IMR-90 (cell line): ENCODE results near the gene TBC1D1. TPM values are rescaled to one million over a fixed set of nuclear protein-coding genes. Genes with fewer than 3 reads are reported as not detected.

Experiments
- ATAC-seq: fragments of 200-7000 bp; cut with Tn5 transposase; 2 replicates; pipeline ENCODE4 v1.9.1; 2020; ENCODE audit warnings: low read depth, mild to moderate bottlenecking, moderate library complexity
- BruUV-seq: library from RNA; stranded (reverse); fragments of 400-500 nt; replicated peaks from 2 replicates; lab custom pipeline; 2021; lab: Mats Ljungman, UMichigan
- CTCF ChIA-PET: fragments of 300-600 bp; formaldehyde crosslinking; extraction: SDS; loops from one replicate; lab custom pipeline; 2021; ENCODE audit warnings: antibody characterized with exemption; lab: Yijun Ruan, JAX
- POLR2A ChIA-PET: fragments of 300-600 bp; sonication (Branson Sonifier 250); formaldehyde crosslinking; loops from one replicate; lab custom pipeline; 2022; ENCODE audit warnings: antibody characterized with exemption; ENCODE audit not compliant: unreplicated experiment; lab: Charles Lee
- DNase-seq: peaks from one replicate; pipeline ENCODE4 v3.0.0; 2013
- H2AFZ ChIP-seq: replicated peaks from 2 replicates; pipeline ENCODE3; 2013; ENCODE audit warnings: low read length, mild to moderate bottlenecking; ENCODE audit not compliant: poor library complexity
- H2AK5ac ChIP-seq: 2 replicates; pipeline ENCODE4 v1.6.1; 2013; ENCODE audit warnings: low read depth, low read length, inconsistent platforms
- H2AK9ac ChIP-seq: replicated peaks from 2 replicates; pipeline ENCODE3; 2013; ENCODE audit warnings: mild to moderate bottlenecking, low read depth, low read length, moderate library complexity; ENCODE audit not compliant: poor library complexity
- H2BK120ac ChIP-seq: 2 replicates; pipeline ENCODE4 v1.6.1; 2013; ENCODE audit warnings: low read depth, low read length, inconsistent platforms
- H2BK15ac ChIP-seq: 3 replicates; pipeline ENCODE4 v1.6.1; 2013; ENCODE audit warnings: low read depth, low read length, inconsistent platforms
- H2BK20ac ChIP-seq: 2 replicates; pipeline ENCODE4 v1.6.1; 2013; ENCODE audit warnings: low read depth, mild to moderate bottlenecking, inconsistent platforms, low read length, moderate library complexity
- H2BK5ac ChIP-seq: 2 replicates; pipeline ENCODE4 v1.6.1; 2013; ENCODE audit warnings: mild to moderate bottlenecking, low read depth, low read length, inconsistent platforms; ENCODE audit not compliant: poor library complexity, severe bottlenecking
- H3K14ac ChIP-seq: replicated peaks from 2 replicates; pipeline ENCODE4 v1.6.1; 2013; ENCODE audit warnings: low read depth, low read length, inconsistent platforms
- H3K18ac ChIP-seq: 2 replicates; pipeline ENCODE4 v1.6.1; 2013; ENCODE audit warnings: low read depth, low read length, control low read depth
- H3K23ac ChIP-seq: 2 replicates; pipeline ENCODE4 v1.6.1; 2013; ENCODE audit warnings: low read depth, low read length, inconsistent platforms
- H3K27ac ChIP-seq: 2 replicates; pipeline ENCODE4 v1.5.1; 2013; ENCODE audit warnings: mild to moderate bottlenecking, control low read depth, low read length; ENCODE audit not compliant: insufficient read depth
- H3K27me3 ChIP-seq: 2 replicates; pipeline ENCODE4 v1.6.1; 2013; ENCODE audit warnings: low read length; ENCODE audit not compliant: control insufficient read depth, insufficient read depth
- H3K36me3 ChIP-seq: 2 replicates; pipeline ENCODE4 v1.6.1; 2013; ENCODE audit warnings: low read length, mixed read lengths; ENCODE audit not compliant: control insufficient read depth, insufficient read depth
- H3K4ac ChIP-seq: 2 replicates; pipeline ENCODE4 v1.6.1; 2013; ENCODE audit warnings: low read depth, low read length, inconsistent platforms
- H3K4me1 ChIP-seq: 2 replicates; pipeline ENCODE4 v1.6.1; 2013; ENCODE audit warnings: low read length, mixed read lengths; ENCODE audit not compliant: control insufficient read depth, insufficient read depth
- H3K4me2 ChIP-seq: 2 replicates; pipeline ENCODE4 v1.6.1; 2013; ENCODE audit warnings: low read depth, mild to moderate bottlenecking, control low read depth, low read length, moderate library complexity
- H3K4me3 ChIP-seq: 2 replicates; pipeline ENCODE4 v1.5.1; 2013; ENCODE audit warnings: low read depth, mild to moderate bottlenecking, control low read depth, low read length, moderate library complexity; ENCODE audit not compliant: insufficient read depth
- H3K56ac ChIP-seq: 2 replicates; pipeline ENCODE4 v1.6.1; 2013; ENCODE audit warnings: low read length, inconsistent platforms; ENCODE audit not compliant: insufficient read depth; ENCODE audit errors: extremely low read depth
- H3K79me1 ChIP-seq, 2 experiments: 2 replicates each; pipeline ENCODE4 v1.6.1; 2013; ENCODE audit warnings: low read length in 2 of 2, inconsistent platforms in 1 of 2, low read depth in 1 of 2
- H3K9ac ChIP-seq: 2 replicates; pipeline ENCODE4 v1.6.1; 2013; ENCODE audit warnings: low read depth, low read length, control low read depth
- H3K9me1 ChIP-seq: 2 replicates; pipeline ENCODE4 v1.6.1; 2013; ENCODE audit warnings: low read length, inconsistent platforms; ENCODE audit not compliant: insufficient read depth
- H3K9me3 ChIP-seq: 2 replicates; pipeline ENCODE4 v1.6.1; 2013; ENCODE audit warnings: low read length; ENCODE audit not compliant: control insufficient read depth, insufficient read depth
- H4K20me1 ChIP-seq: 2 replicates; pipeline ENCODE4 v1.6.1; 2013; ENCODE audit warnings: low read length, inconsistent platforms; ENCODE audit not compliant: insufficient read depth
- H4K5ac ChIP-seq: 2 replicates; pipeline ENCODE4 v1.6.1; 2013; ENCODE audit warnings: mild to moderate bottlenecking, low read depth, low read length, control low read depth
- H4K8ac ChIP-seq, 2 experiments: 2 replicates each; pipeline ENCODE4 v1.6.1; 2013; ENCODE audit warnings: low read depth in 2 of 2, low read length in 2 of 2, control low read depth in 1 of 2, inconsistent platforms in 1 of 2
- H4K91ac ChIP-seq: 2 replicates; pipeline ENCODE4 v1.6.1; 2013; ENCODE audit warnings: low read depth, low read length, inconsistent platforms; ENCODE audit not compliant: insufficient read depth
- BHLHE40 ChIP-seq: fragments of 150-350 bp; IDR thresholded peaks from 2 replicates; pipeline ENCODE4 v1.6.1; 2016; ENCODE audit warnings: mild to moderate bottlenecking, low read depth, low read length
- CEBPB ChIP-seq: IDR thresholded peaks from 2 replicates; pipeline ENCODE4 v1.6.1; 2012; ENCODE audit warnings: low read depth, low read length, improper control_type of control experiment
- WGBS, 2 experiments: methylation state at CpG; one replicate each; pipeline versions ENCODE4 v1.1.5 to v1.1.7; 2013; ENCODE audit warnings: missing lambda C conversion rate in 2 of 2; ENCODE audit not compliant: insufficient read length in 1 of 2; ENCODE audit errors: extremely low coverage in 2 of 2; 5-methylcytosine and 5-hydroxymethylcytosine counted together
- dilution Hi-C: fragments of 300-500 bp; cut with HindIII; formaldehyde crosslinking; loops from one replicate; pipeline ENCODE4 v1.14.3; 2018; ENCODE audit warnings: low sequenced_read_pairs; ENCODE audit not compliant: unreplicated experiment
- in situ Hi-C: fragments of 300-500 bp; cut with MboI; formaldehyde crosslinking; loops from 3 replicates; pipeline ENCODE4 v1.14.3; 2019; ENCODE audit warnings: low sequenced_read_pairs, inconsistent platforms, mixed read lengths
- intact Hi-C: fragments of 100-400 bp; cut with micrococcal nuclease; formaldehyde crosslinking; loops from 2 replicates; pipeline ENCODE4 v1.10.0; 2022
- polyA plus RNA-seq, 3 experiments: library from polyadenylated mRNA; depleted of rRNA; stranded (reverse); fragments of >200 nt; gene quantifications; 2 replicates each; pipeline ENCODE4 v1.2.3, GENCODE V29; 2012; ENCODE audit warnings: low replicate concordance in 1 of 3
- total RNA-seq: library from RNA; depleted of rRNA; stranded (reverse); fragments of >200 nt; gene quantifications from 2 replicates; pipeline ENCODE4 v1.2.3, GENCODE V29; 2012

Gene TBC1D1
- total and polyA plus RNA-seq, 2 of the 4 experiments (the other 2 are of a cell fraction), result 42.4 to 104 TPM

GRCh38 chr4:38169524-38169923, 278.6 kb downstream of the TBC1D1 start:
- H2BK15ac ChIP-seq, result no peak overlapping the region
- no peaks in the 10 kb centered on the region; the same call in 1 of the 2 replicates for H3K9me3 ChIP-seq
- dilution Hi-C loops (no loop called here), in situ Hi-C loops (no loop called here), intact Hi-C loops (no loop called here)
- no peaks in the 10 kb centered on the region for H3K36me3 ChIP-seq
- H3K18ac ChIP-seq, result no peak overlapping the region
- H4K8ac ChIP-seq, result no peak overlapping the region
- ATAC-seq (no peak), DNase-seq (peak; percentile 43)
- no peak for TF ChIP-seq BHLHE40
- peak; percentile 81 for TF ChIP-seq CEBPB
- no peak overlapping the region; the same call in 1 of the 2 replicates for H2AK5ac ChIP-seq
- no peak overlapping the region for H3K4ac ChIP-seq
- no peak overlapping the region for H2AFZ ChIP-seq
- ChIA-PET CTCF (interaction anchor here (1.1 kb wide), 1 partner anchor 10 kb away, joined by 3 read pairs; no protein-coding TSS in a partner anchor), POLR2A (no interaction called here)
- no peak overlapping the region for H2AK9ac ChIP-seq
- H3K79me1 ChIP-seq, result no peaks in the 10 kb centered on the region
- no CpG with 5 or more reads among the region's 5 CpGs for WGBS, 2 experiments
- H3K9ac ChIP-seq, result no peak overlapping the region
- H3K27me3 ChIP-seq, result no peaks in the 10 kb centered on the region
- BruUV-seq, result no TSS peak
- no peaks in the 10 kb centered on the region; the same call in 1 of the 2 replicates for H3K9me1 ChIP-seq
- no peaks in the 10 kb centered on the region for H4K20me1 ChIP-seq
- no peak overlapping the region for H4K91ac ChIP-seq
- no peak overlapping the region for H3K27ac ChIP-seq
- no peak overlapping the region for H3K4me3 ChIP-seq
- H3K4me2 ChIP-seq, result no peak overlapping the region
- H2BK20ac ChIP-seq, result no peak overlapping the region
- no peak overlapping the region for H2BK5ac ChIP-seq
- H3K23ac ChIP-seq, result no peak overlapping the region; the same call in 1 of the 2 replicates
- H2BK120ac ChIP-seq, result no peak overlapping the region
- no peaks in the 10 kb centered on the region for H3K4me1 ChIP-seq
- H4K5ac ChIP-seq, result no peak overlapping the region
- no peak overlapping the region for H3K14ac ChIP-seq
- 0 out of 2 replicates have a peak overlapping the region, but pooled peaks have one; percentile 19 for H3K56ac ChIP-seq
